ENCODE data around the gene ITGA2.
A peak's percentile ranks its signal among the peaks of the same experiment; 100 is the strongest.
"Not testable (repeated sequence)": the region's sequence is repeated elsewhere in the genome, so short reads cannot be mapped to it uniquely, and the experiment has no call there.

Gene ITGA2

GRCh38 chr5:53109443-53110127, 120.4 kb downstream of the ITGA2 start, which contains the start of gene MOCS2:
TSS of gene MOCS2 (minus strand) at chr5:53109757. CDS start at chr5:53107174, 2,583 bp downstream.
- Histone ChIP-seq H3K9ac (ENCODE audit: insufficient read length, low read depth) (peak within 1 kb of the TSS; percentile 95), H3K4me1 (ENCODE audit: insufficient read depth, insufficient read length) (peaks cover 3% of the 10 kb centered on the region), H3K4me3 (ENCODE audit: insufficient read length, low read depth) (peak within 1 kb of the TSS; percentile 82), H3K9me3 (ENCODE audit: insufficient read depth, low read length) (peaks cover 6% of the 10 kb centered on the region; the same call in 1 of the 2 replicates), H3K27me3 (ENCODE audit: insufficient read depth, insufficient read length) (no peaks in the 10 kb centered on the region), H3K36me3 (ENCODE audit: insufficient read depth, insufficient read length, low read length) (peaks cover 17% of the 10 kb centered on the region)
- TF ChIP-seq ZNF274 (IDR thresholded peaks at IDR 0.05; ENCODE audit: low read depth, low read length) (no peak), YY1 (IDR thresholded peaks at IDR 0.05; ENCODE audit: insufficient read depth, insufficient read length) (no peak), SUZ12 (IDR thresholded peaks at IDR 0.05; ENCODE audit: extremely low read depth, insufficient read depth, insufficient read length) (no peak)
- DNase-seq (ENCODE audit: low read depth, low spot score), result peak; percentile 68

GRCh38 chr5:53110156-53110555, 121.0 kb downstream of the ITGA2 start:
- no peak for TF ChIP-seq YY1 (IDR thresholded peaks at IDR 0.05; ENCODE audit: insufficient read depth, insufficient read length)
- no peak for TF ChIP-seq SUZ12 (IDR thresholded peaks at IDR 0.05; ENCODE audit: extremely low read depth, insufficient read depth, insufficient read length)
- no peak for TF ChIP-seq ZNF274 (IDR thresholded peaks at IDR 0.05; ENCODE audit: low read depth, low read length)
- Histone ChIP-seq H3K9ac (ENCODE audit: insufficient read length, low read depth) (peak overlapping the region; percentile 95), H3K27me3 (ENCODE audit: insufficient read depth, insufficient read length) (no peaks in the 10 kb centered on the region), H3K9me3 (ENCODE audit: insufficient read depth, low read length) (peaks cover 6% of the 10 kb centered on the region; the same call in 1 of the 2 replicates), H3K36me3 (ENCODE audit: insufficient read depth, insufficient read length, low read length) (peaks cover 18% of the 10 kb centered on the region), H3K4me1 (ENCODE audit: insufficient read depth, insufficient read length) (peaks cover 3% of the 10 kb centered on the region), H3K4me3 (ENCODE audit: insufficient read length, low read depth) (peak overlapping the region; percentile 82)
- no peak for DNase-seq (ENCODE audit: low read depth, low spot score)

GRCh38 chr5:53111139-53111538, 122.0 kb downstream of the ITGA2 start:
- H3K27me3 ChIP-seq (ENCODE audit: insufficient read depth, insufficient read length), result no peaks in the 10 kb centered on the region
- H3K4me1 ChIP-seq (ENCODE audit: insufficient read depth, insufficient read length), result peaks cover 3% of the 10 kb centered on the region
- no peak overlapping the region for H3K9ac ChIP-seq (ENCODE audit: insufficient read length, low read depth)
- H3K9me3 ChIP-seq (ENCODE audit: insufficient read depth, low read length), result peaks cover 6% of the 10 kb centered on the region; the same call in 1 of the 2 replicates
- no peak for DNase-seq (ENCODE audit: low read depth, low spot score)
- H3K4me3 ChIP-seq (ENCODE audit: insufficient read length, low read depth), result no peak overlapping the region
- no peak for TF ChIP-seq YY1 (IDR thresholded peaks at IDR 0.05; ENCODE audit: insufficient read depth, insufficient read length)
- no peak for TF ChIP-seq SUZ12 (IDR thresholded peaks at IDR 0.05; ENCODE audit: extremely low read depth, insufficient read depth, insufficient read length)
- TF ChIP-seq ZNF274 (IDR thresholded peaks at IDR 0.05; ENCODE audit: low read depth, low read length), result no peak
- peaks cover 14% of the 10 kb centered on the region for H3K36me3 ChIP-seq (ENCODE audit: insufficient read depth, insufficient read length, low read length)

GRCh38 chr5:53112307-53112706, 123.2 kb downstream of the ITGA2 start:
- DNase-seq (ENCODE audit: low read depth, low spot score); H3K9ac ChIP-seq (ENCODE audit: insufficient read length, low read depth); H3K4me3 ChIP-seq (ENCODE audit: insufficient read length, low read depth); H3K27me3 ChIP-seq (ENCODE audit: insufficient read depth, insufficient read length); H3K4me1 ChIP-seq (ENCODE audit: insufficient read depth, insufficient read length); H3K36me3 ChIP-seq (ENCODE audit: insufficient read depth, insufficient read length, low read length); H3K9me3 ChIP-seq (ENCODE audit: insufficient read depth, low read length): not testable (repeated sequence)

- Histone ChIP-seq H3K36me3 (ENCODE audit: insufficient read depth, insufficient read length, low read length) (peaks cover 4% of the 10 kb centered on the region), H3K4me3 (ENCODE audit: insufficient read length, low read depth) (no peak overlapping the region), H3K9ac (ENCODE audit: insufficient read length, low read depth) (no peak overlapping the region), H3K4me1 (ENCODE audit: insufficient read depth, insufficient read length) (peaks cover 3% of the 10 kb centered on the region), H3K9me3 (ENCODE audit: insufficient read depth, low read length) (peaks cover 6% of the 10 kb centered on the region; the same call in 1 of the 2 replicates), H3K27me3 (ENCODE audit: insufficient read depth, insufficient read length) (no peaks in the 10 kb centered on the region)
- no peak for DNase-seq (ENCODE audit: low read depth, low spot score)
- TF ChIP-seq ZNF274 (IDR thresholded peaks at IDR 0.05; ENCODE audit: low read depth, low read length) (no peak), YY1 (IDR thresholded peaks at IDR 0.05; ENCODE audit: insufficient read depth, insufficient read length) (no peak), SUZ12 (IDR thresholded peaks at IDR 0.05; ENCODE audit: extremely low read depth, insufficient read depth, insufficient read length) (no peak)
Measured at GRCh38 chr5:53112909-53113308, 123.8 kb downstream of the ITGA2 start.

GRCh38 chr5:53113947-53114346, 124.8 kb downstream of the ITGA2 start:
- H3K9ac ChIP-seq (ENCODE audit: insufficient read length, low read depth), result no peak overlapping the region
- DNase-seq (ENCODE audit: low read depth, low spot score), result no peak
- no peaks in the 10 kb centered on the region for H3K27me3 ChIP-seq (ENCODE audit: insufficient read depth, insufficient read length)
- TF ChIP-seq ZNF274 (IDR thresholded peaks at IDR 0.05; ENCODE audit: low read depth, low read length) (no peak), YY1 (IDR thresholded peaks at IDR 0.05; ENCODE audit: insufficient read depth, insufficient read length) (no peak), SUZ12 (IDR thresholded peaks at IDR 0.05; ENCODE audit: extremely low read depth, insufficient read depth, insufficient read length) (no peak)
- H3K4me3 ChIP-seq (ENCODE audit: insufficient read length, low read depth), result no peak overlapping the region
- peaks cover 3% of the 10 kb centered on the region for H3K4me1 ChIP-seq (ENCODE audit: insufficient read depth, insufficient read length)
- H3K9me3 ChIP-seq (ENCODE audit: insufficient read depth, low read length), result peaks cover 6% of the 10 kb centered on the region; the same call in 1 of the 2 replicates
- H3K36me3 ChIP-seq (ENCODE audit: insufficient read depth, insufficient read length, low read length), result peaks cover 4% of the 10 kb centered on the region

GRCh38 chr5:53114988-53115387, 125.8 kb downstream of the ITGA2 start:
- no peak overlapping the region for H3K4me3 ChIP-seq (ENCODE audit: insufficient read length, low read depth)
- no peak for TF ChIP-seq YY1 (IDR thresholded peaks at IDR 0.05; ENCODE audit: insufficient read depth, insufficient read length)
- TF ChIP-seq SUZ12 (IDR thresholded peaks at IDR 0.05; ENCODE audit: extremely low read depth, insufficient read depth, insufficient read length), result no peak
- no peak for TF ChIP-seq ZNF274 (IDR thresholded peaks at IDR 0.05; ENCODE audit: low read depth, low read length)
- H3K9me3 ChIP-seq (ENCODE audit: insufficient read depth, low read length), result peaks cover 6% of the 10 kb centered on the region; the same call in 1 of the 2 replicates
- H3K4me1 ChIP-seq (ENCODE audit: insufficient read depth, insufficient read length), result peaks cover 3% of the 10 kb centered on the region
- no peak for DNase-seq (ENCODE audit: low read depth, low spot score)
- no peaks in the 10 kb centered on the region for H3K27me3 ChIP-seq (ENCODE audit: insufficient read depth, insufficient read length)
- peaks cover 4% of the 10 kb centered on the region for H3K36me3 ChIP-seq (ENCODE audit: insufficient read depth, insufficient read length, low read length)
- H3K9ac ChIP-seq (ENCODE audit: insufficient read length, low read depth), result no peak overlapping the region

Measured in NT2/D1 (cell line).